T-helper 2 cell (primary cell): ENCODE results near the gene PTPN18.

Experiments
- DNase-seq, 5 experiments: peaks; one replicate each; pipeline versions ENCODE4 v3.0.0 to v3.0.0-alpha.2; 2012 to 2022

Gene PTPN18

DNA sequence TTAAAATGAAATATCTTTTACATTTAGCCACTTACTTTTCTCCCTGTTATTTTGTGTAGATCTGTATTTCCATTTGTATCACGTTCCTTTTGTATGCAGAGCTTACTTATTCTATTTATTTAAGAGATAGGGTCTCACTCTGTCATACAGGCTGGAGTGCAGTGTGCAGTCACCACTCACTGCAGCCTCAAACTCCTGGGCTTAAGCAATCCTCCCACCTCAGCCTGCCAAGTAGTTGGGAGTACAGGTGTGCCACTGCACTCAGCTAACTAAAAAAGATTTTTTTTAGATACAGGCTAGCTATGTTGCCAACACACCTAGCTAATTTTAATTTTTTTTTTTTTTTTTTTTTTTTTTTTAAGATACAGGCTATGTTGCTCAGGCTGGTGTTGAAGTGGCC, 10.9 kb downstream of the PTPN18 start:
- DNase-seq: no peak

DNA sequence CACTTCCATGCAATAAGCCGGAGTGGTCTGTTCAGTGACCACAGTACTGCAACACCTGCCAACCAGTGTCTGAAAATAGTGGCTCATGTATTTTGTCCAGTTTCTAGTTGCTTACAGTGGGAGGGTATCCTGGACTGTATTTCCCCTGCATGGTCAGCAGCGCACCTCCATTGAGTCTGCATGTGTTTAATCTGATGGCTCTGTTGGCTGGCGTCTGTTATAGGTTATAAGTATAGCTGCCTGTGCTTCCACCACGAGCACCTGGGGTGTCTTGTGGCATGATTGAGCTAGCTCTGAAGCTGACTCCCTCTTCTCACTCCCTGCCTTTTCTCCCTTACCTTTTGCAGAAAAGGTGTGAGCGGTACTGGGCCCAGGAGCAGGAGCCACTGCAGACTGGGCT, 12.9 kb downstream of the PTPN18 start:
- no peak for DNase-seq

DNA sequence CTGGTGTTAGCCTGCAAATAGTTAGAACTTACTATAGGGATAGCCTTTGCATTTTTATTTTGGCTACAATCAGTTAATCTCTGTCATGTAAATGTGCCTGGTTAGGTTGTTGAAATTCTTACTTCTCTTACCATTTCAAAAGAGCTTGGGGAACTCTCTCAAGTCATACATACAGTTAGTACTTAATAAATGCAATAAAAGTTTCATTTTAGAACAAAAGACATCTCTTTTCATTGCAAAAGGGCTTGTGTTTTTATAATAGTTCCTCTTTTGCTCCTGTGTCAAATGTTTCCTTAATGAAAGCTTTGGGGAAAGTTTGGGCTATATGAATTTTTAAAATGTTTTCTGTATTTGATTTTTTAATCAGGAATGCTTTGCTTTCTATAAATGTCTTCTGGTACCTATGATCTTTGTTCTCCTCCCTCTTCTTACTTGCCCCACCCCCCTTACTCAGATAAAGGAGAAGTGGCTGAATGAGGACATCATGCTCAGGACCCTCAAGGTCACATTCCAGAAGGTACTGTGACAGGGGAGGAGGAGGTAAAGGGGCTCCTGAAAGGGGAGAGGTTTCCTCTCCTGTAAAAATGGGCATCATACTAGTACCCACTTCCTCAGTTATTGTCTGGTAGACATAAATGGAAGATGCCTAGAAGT, 13.6 kb downstream of the PTPN18 start:
- DNase-seq: no peak

DNA sequence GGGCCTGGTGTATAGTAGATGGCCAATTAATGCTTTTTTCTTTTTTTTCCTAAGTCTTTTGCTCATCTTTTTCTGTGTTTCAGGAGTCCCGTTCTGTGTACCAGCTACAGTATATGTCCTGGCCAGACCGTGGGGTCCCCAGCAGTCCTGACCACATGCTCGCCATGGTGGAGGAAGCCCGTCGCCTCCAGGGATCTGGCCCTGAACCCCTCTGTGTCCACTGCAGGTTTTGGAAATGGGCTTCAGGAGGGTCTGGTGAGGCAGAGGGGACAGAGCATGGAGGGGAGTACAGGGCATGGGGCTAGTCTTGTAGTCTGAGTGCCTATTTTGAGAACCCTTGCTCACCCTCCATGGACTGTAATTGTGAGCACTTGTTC, 14.1 kb downstream of the PTPN18 start:
- no peak for DNase-seq

DNA sequence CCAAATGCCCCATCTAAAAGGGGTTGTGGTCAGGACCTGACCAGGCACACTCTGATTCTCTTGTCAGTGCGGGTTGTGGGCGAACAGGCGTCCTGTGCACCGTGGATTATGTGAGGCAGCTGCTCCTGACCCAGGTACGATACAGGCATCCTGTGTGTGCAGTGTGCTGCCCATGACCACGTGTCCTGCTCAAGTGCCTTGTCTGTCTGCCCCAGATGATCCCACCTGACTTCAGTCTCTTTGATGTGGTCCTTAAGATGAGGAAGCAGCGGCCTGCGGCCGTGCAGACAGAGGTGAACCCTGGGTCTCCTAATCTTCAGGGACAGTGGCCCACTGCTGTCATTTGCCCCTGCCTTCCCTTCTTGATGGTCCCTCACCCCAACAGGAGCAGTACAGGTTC, 14.6 kb downstream of the PTPN18 start:
- DNase-seq: peak in 3 of 5 experiments; percentile 31 to 80 (median 72)

DNA sequence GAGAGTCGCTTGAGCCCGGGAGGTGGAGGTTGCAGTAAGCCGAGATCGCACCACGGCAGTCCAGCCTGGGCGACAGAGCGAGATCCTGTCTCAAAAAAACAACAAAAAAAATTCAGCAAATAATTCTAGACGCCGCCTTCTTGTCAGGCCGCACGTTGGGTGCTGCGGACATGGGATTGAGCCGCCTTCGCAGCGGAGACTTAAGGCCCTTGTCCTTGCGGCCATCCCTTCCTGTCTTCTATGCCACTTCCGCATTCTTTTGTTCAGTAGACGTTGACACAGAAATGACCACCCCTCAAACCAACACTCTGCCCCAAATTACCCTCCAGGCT, 15.8 kb downstream of the PTPN18 start:
- no peak for DNase-seq

DNA sequence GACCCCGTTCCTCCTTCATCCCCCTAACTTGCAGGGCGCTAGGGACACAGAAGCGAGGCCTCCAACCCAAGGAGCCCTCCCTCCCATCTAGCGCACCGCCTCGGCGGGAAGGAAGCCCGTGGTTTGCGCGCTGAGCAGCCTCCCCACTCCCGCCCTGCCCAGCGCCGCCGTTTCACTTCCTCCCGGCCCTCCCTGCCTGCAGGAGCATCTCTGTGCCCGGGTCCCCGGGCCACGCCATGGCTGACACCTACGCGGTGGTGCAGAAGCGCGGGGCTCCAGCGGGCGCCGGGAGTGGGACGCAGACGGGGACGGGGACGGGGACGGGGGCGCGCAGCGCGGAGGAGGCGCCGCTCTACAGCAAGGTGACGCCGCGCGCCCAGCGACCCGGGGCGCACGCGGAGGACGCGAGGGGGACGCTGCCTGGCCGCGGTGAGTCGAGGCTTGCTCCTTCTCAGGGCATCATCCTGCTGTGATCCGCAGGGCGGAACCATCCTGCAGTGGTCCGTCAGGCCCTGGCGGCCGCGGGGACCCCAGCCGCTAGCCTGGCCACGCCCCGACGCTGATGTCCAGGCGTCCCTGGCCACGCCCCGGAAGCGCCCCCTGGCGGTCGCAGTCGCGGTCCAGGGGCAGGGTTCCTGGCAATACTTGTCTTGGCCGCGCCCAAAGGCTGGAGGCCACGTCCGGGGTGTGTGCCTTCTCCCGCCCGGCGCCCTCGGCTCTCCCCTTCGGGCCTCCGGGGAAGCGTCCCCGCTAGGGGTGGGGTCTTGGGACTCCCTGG, 16.4 kb downstream of the PTPN18 start:
- peak; percentile 45 to 85 (median 56) for DNase-seq

DNA sequence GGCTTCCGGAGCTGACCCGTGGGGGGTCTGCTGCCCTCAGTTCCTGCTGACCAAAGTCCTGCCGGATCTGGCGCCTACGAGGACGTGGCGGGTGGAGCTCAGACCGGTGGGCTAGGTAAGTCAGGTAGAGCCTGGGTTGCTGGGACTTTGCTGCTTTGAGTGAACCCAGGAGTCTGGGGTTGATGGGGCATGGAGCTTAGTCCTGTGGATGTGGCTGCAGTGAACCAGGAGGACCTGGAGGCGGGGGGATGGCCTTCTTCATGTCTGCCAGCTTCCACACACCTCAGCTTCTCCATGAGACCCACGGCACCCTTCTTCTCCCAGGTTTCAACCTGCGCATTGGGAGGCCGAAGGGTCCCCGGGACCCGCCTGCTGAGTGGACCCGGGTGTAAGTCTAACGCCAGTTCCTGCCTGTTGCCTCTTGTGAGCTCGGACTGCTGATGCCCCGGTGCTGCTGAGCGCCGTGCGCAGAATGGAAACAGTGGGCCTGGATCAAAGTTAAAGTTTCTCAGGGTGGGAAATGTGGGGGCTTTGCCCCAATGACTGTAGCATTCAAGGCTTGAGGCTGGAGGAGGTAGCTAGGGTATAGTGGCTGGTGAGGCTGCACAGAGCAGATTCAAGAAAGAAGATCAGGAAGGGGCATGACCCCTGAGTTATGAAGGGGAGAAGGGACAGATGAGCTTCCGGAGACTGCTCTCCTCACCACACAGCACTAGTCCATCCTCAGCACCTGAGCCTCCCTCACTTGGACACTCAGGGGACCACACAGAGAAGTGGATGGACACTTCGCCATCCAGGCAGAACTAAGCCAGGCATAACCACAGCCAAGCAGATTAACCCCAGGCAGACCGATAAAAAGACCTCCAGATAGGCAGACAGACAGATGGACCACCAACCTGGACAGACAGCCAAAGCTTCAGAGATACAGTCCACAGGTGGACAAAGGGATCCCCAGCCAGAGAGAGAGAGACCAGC, 17.3 kb downstream of the PTPN18 start:
- no peak for DNase-seq

DNA sequence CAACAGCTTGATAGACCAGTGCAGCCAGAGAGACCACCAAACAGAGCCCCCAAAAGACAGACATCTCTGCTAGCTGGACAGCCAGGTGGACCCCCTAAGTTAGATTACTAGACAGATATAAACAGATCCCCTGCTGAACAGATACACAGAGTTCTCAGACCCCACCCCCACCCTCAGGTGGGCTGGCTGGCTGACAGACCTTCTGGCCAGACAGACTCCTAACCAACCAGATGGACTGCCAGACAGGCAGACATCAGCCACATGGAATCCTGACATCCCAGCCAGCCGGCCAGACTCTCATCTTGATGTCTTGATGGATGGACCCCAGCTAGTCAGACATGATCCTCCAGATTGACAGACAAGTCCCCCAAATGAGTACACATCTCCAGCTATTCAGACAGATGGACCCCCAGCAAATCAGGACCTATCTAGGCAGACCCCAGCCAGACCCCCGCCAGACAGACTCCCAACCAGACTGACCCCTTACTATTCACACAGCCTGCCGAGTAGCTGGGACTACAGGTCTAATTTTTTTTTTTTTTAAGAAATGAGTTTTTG, 18.0 kb downstream of the PTPN18 start:
- DNase-seq: no peak

DNA sequence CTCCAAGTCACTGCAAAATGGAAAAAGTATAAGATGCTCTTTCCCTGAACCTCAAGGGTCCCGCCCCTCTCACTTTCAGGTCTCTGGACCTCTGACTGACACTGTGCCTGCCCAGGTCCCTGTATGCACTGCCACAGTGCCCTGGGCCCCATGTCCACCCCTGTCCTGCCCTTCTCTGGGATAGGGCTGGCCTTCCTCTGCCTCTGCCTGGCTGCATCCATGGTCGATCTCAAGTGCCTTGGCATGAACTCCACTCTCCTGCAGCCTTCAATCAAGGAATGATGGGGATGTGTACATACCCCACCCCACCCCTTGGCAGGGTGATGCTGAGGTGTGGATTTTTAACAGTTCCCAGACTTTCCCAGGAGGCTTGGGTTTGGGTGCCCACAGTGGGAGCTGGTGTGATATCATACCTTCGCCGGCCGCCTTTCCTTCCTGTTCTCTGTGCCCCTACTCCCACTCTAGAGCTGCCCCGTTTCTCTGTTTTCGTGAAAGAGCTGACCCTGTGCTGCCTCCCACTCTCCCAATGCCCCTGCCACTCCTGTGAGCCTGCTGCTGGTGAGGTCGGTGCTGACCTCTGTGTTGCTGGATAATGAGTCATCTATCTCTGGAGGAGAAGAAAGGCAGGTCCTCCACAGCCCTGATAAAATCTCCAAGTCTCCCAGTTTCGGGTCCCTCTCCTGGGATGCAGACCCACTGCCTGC, 18.9 kb downstream of the PTPN18 start:
- no peak for DNase-seq

DNA sequence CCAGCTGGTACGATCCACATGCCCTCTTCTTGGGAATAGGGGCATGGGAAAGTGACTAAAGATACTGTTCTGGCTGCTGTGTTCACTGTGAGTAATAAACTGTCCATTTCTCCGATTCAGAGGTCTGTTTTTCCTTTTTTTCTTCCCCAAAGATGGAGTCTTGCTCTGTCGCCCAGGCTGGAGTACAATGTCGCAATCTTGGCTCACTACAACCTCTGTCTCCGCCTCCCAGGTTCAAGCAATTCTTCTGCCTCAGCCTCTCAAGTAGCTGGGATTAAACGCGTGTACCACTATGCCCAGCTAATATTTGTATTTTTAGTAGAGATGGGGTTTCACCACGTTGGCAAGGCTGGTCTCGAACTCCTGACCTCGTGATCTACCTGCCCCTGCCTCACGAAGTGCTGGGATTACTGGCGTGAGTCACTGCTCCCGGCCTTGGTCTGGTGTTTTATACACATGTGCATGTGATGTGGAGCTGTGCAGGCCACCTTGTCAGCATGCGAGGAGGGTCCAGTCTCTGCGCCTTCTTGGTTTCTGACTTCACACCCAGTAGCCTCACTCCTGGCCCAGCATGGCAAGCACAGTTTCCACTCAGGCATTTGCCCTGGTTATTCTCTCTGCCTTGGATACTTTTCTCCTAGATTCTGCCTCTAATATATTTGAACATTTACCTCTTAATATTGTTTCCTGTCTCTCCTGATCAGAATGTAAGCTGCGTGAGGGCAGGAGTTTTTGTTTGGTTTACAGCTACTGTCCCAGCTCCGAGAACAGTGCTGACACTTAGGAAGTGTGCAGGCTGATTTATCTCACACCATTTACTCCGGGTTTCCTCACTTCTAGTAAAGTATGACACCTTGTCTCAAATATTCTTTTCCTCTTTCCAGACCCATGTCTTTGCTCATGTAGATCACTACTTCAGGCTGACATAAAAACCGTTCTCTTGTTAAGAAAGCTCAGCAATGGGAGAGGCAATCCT, 19.7 kb downstream of the PTPN18 start:
- DNase-seq: no peak

DNA sequence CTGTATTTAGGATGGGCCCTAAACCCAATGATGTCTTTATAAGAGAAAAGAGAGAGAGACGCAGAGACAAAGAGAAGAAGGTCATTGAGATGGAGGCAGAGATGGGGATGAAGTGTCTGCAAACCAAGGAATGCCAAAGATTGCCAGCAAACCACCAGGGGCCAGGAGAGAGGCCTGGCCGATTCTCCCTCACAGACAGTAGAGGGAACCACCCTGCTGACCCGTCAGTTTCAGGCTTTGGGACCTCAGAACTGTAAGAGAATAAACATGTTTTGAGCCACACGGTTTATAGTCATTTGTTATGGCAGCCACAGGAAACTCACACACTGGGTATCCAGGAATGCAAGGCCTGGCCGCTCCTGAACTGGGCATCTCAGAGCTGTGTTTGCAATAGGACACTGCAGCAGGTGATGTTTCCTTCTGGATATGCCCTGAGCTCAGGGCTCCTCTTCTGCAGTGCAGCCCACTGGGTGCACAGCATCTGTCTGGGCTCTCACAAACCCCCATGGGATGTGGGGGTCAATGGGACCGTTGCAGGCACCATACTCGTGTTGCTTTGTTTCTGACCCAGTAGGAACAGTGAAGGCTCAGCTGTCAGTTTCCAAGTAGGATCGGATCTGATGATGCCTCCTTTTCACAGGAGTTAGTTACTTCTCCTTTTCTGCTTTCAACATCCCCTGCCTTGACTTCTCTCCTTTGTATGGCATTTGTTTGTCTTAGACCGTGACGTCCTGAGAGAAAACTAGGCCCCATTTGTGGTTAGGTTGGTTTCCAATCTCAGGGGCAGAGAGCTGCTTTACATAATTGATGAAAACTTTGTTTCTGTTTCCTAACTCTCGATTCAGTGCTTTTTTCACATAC, 20.8 kb downstream of the PTPN18 start:
- DNase-seq: peak in 1 of 5 experiments; percentile 73

DNA sequence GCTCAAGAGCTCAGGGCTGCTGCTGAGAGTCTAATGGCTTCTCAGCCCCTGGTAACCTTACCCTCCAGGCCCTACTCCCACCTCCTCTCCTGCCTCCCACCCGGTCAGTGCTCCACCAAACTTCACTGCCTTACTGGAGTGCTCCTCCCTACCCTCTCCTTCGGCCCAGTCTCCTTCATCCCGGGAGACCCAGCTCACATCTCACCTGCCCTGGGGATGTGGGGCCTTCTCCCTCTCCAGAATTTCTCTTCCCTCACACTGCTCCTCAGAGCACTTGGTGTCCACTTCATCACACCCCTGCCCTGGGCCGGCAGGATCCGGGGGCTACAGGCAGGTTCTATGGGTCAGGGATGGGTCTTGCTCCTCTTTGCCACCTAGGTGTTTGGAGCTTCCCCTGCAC, 21.6 kb downstream of the PTPN18 start:
- DNase-seq: no peak

DNA sequence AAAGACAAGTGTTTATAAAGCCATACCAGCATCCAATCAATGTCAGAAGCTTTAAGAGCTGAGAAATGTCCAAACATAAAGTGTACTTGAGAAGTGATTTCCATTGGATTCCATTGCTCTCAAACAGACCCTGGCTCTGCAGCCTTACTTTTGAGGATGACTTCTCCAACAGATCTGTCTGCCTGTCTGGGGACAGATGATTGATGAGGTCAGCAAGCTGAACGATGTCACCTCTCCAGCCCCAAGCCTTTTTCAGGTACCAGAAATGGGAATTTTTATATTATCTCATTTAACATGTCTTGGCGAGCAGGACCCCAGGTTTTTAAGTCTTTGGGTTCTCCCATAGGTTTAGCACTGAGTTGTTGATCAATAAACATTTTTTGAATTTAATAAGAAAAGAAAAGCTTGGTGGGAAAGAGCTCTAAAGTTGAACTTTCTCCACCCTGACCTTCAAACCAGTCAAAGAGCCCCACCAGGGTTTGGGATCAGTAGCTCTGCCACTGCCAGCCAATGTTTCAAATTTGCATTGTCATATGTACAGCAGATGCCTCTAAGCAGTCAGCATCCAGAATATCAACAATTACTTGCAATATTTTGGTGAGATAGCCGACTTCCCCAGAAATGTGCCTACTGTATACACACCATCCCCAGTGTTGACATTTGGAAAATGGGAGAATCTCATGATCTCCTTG, 22.5 kb downstream of the PTPN18 start:
- DNase-seq: no peak

DNA sequence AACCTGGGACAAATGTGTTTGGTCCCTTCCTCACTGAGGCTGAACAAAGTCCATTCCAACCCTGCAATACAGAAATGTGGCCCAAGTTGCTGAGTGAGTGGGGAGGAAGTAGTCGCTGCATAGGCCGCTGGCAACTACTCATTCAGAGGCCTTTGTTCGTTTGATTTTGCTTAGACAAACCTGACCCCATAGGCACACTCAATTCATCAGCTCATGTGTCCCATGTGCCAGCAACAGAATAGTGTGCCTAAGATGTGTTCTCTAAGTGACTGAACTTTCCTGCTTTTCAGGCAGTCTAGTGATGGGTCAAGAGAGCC, 23.0 kb downstream of the PTPN18 start:
- DNase-seq: no peak

DNA sequence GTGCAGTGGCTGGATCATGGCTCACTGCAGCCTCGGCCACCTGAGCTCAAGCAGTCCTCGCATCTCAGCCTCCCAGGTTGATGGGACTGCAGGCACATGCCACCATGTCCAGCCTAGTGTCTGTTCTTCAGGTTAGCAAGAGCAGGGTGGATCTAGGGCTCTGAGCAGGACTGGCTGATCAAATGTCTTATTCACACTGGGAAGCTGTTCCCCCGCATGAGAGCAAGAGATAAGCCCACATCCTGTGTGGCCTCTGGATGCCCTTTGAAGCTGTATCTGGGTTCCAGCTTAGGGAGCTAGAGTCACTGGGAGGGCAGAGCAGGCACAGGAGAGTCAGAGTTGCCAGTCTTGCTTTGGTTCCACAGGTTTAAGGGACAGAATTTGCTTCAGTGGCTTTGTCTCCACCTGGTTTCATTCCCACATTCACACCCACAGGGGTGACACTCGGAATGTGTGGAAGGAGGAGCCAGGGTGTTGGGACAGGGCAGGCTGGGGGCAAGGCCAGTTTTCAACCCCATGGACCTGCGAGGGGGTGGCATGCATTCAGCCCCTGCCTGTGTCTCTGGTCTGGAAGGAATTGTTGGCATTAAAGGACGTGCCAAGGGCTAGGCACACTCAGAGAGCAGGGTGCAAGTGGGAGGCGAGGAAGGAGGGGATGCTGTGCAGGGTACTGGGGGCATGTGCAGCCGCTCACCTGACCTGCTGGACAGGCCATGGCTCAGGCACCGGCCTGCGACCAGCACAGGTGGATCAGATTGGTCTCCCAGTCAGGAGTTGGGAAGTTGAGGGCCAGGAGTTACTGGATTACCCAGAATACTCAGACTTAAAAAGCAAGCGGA, 24.5 kb downstream of the PTPN18 start:
- DNase-seq: peak in 1 of 5 experiments; percentile 54

DNA sequence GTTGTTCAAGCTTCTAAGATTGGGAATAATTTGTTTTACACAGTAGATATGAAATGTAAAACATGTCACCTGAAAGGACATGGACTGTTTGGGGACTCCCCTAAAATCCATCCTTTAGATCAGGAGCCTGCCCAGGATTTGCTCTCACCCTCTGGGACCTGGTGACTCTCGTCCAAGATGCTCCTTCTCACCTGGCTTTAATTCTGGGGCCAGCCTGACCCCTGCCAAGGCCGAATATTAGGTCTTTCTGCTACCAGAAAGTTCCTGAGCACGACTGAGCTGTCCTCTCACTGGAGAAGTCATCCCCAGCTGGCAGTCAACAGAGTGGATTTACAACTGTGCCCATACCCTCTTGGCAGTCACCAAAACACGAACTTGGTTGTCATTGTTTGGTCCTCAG, 25.3 kb downstream of the PTPN18 start:
- DNase-seq: no peak

DNA sequence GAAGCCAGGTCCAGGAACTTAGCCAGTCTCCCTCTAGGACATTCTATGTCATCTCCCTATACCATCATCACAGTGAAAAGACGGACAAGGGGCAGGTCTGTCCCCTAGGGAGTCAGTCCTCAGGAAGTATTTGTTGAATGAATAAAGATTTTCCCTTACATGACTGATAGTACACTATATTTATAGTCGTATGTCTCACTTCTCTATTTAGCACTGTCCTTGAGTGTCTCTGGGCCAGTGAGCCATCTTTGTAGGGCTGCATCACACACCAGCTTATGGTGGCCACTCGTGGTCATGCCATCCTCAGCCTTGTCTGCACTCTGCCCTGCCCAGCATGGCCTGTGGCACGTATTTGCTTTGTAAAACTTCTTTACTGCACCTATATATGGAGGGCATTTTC, 25.8 kb downstream of the PTPN18 start:
- DNase-seq: no peak
